HG03521 (cell line): ENCODE data around the gene SERPINF2.
"Not testable (repeated sequence)": the region's sequence is repeated elsewhere in the genome, so short reads cannot be mapped to it uniquely, and the experiment has no call there.

ENCODE experiments used
- ATAC-seq: cut with Tn5 transposase; IDR thresholded peaks from one replicate; pipeline ENCODE4 v1.9.1; 2021; ENCODE audit warnings: mild to moderate bottlenecking, moderate library complexity; ENCODE audit not compliant: unreplicated experiment

The SERPINF2 gene

GRCh38 chr17:1716076-1716911 is 26.4 kb upstream of the SERPINF2 start:
- peak; percentile 67 for ATAC-seq

GRCh38 chr17:1716912-1717695 is 25.6 kb upstream of the SERPINF2 start:
- ATAC-seq, result peak; percentile 37

GRCh38 chr17:1718362-1719165 is 24.1 kb upstream of the SERPINF2 start:
- no peak for ATAC-seq

- ATAC-seq, result no peak
These were observed 21.8 kb upstream of the SERPINF2 start for GRCh38 chr17:1720856-1721386.

- ATAC-seq, result not testable (repeated sequence)
These were observed 20.6 kb upstream of the SERPINF2 start for GRCh38 chr17:1722022-1722421.

- ATAC-seq, result peak; percentile 56
These were observed 18.3 kb upstream of the SERPINF2 start, which contains the start of gene WDR81 for GRCh38 chr17:1724351-1724868. Gene WDR81 (plus strand): TSS chr17:1724704. CDS start chr17:1724960, 256 bp downstream.

- peak; percentile 24 for ATAC-seq
These were observed 17.6 kb upstream of the SERPINF2 start for GRCh38 chr17:1724869-1725641.

- no peak for ATAC-seq
These were observed 16.8 kb upstream of the SERPINF2 start for GRCh38 chr17:1725642-1726511.

- no peak for ATAC-seq
These were observed 15.9 kb upstream of the SERPINF2 start for GRCh38 chr17:1726626-1727257.

- no peak for ATAC-seq
These were observed 15.3 kb upstream of the SERPINF2 start for GRCh38 chr17:1727258-1727789.

GRCh38 chr17:1727876-1728630 is 14.6 kb upstream of the SERPINF2 start:
- ATAC-seq, result no peak

- ATAC-seq, result no peak
These were observed 12.7 kb upstream of the SERPINF2 start for GRCh38 chr17:1729966-1730325.

- ATAC-seq, result no peak
These were observed 12.1 kb upstream of the SERPINF2 start for GRCh38 chr17:1730326-1731193.

GRCh38 chr17:1731194-1731506 is 11.5 kb upstream of the SERPINF2 start:
- ATAC-seq, result no peak

- ATAC-seq, result no peak
These were observed 10.3 kb upstream of the SERPINF2 start for GRCh38 chr17:1732241-1732832.

- ATAC-seq, result no peak
These were observed 9.8 kb upstream of the SERPINF2 start for GRCh38 chr17:1732833-1733321.
